Esophagus muscularis mucosa (tissue), 4 donors: ENCODE measurements around the gene SPRR3.

ENCODE experiments used
- CTCF ChIP-seq, 3 experiments: fragments of 200-600 bp in 2 of 3; fragments of 450-650 bp in 1 of 3; sonication (generic) in 2 of 3; IDR thresholded peaks; one replicate each; pipeline ENCODE4 v1.5.1; 2017 to 2019; ENCODE audit warnings: antibody characterized with exemption in 3 of 3, mild to moderate bottlenecking in 2 of 3, moderate library complexity in 1 of 3
- EP300 ChIP-seq: sonication (generic); formaldehyde crosslinking; IDR thresholded peaks from one replicate; pipeline ENCODE4 v1.6.1; 2017; ENCODE audit warnings: antibody characterized with exemption
- POLR2A ChIP-seq: fragments of 450-650 bp; IDR thresholded peaks from one replicate; pipeline ENCODE4 v1.6.1; 2017; ENCODE audit warnings: antibody characterized with exemption, moderate library complexity, mild to moderate bottlenecking, low read depth

DNA sequence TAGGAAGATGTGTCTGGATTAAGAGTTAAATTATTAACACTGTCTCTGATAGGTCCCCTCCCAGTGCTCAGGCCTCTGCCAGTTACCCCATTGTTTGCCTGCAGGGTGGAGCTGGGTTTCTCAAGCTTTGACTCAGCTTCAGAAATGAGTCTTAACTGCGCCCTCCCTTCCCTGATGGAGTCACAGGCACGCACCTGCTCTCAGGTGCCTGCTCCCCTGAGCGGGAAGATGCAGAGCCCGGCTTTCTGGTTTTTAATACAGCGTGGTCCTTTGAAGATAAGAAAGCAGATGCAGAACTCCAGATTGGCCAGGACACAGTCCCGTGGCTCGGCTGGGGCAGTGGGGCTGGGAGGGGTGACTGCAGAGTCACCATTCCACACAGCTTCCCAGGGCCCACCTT lies 34.3 kb upstream of the SPRR3 start:
- no peak for TF ChIP-seq EP300
- TF ChIP-seq POLR2A, result no peak
- no peak for TF ChIP-seq CTCF (IDR thresholded peaks at IDR 0.05)
